Right forelimb (tissue), 1 donor: ENCODE data around the gene APBA3.
A peak's percentile ranks its signal among the peaks of the same experiment; 100 is the strongest.

ENCODE experiments used
- DNase-seq: peaks from one replicate; pipeline ENCODE4 v3.0.0-alpha.2; 2018

The APBA3 gene

DNA sequence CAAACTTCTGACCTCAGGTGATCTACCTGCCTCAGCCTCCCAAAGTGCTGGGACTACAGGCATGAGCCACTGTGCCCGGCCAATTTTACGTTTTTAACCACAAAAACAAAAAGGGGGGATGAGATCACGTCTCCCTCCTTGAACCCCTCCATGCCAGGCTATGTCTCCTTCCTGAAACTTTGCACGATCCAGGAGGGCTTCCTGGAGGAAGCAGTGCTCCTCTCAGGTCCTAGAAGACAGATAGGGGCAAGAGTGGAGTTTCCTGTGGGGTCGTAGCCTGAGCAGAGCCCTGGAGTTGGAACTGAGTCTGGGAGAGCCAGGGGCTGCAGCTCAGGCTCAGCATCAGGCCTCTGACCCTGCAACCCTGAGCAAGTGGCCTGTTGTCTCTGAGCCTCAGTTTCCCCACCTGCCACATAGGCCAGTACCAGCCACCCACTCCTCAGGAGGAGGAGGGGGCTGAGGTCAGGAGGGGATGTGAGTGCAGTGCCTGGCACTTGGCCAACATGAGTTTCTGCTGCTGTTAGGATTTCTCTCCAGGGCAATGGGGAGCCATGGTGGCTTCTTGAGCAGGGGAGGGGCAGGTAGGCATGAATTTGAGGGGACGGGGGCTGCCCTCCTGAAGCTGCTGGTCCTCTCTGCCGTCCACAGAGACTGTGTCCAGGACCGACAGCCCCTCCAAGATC lies 16.0 kb downstream of the APBA3 start:
- no peak for DNase-seq

- DNase-seq, result no peak
Observed at GRCh38 chr19:3743486-3743885, 18.0 kb downstream of the APBA3 start.

GRCh38 chr19:3740431-3740830 lies 21.1 kb downstream of the APBA3 start:
- DNase-seq, result no peak

- no peak for DNase-seq
Observed at GRCh38 chr19:3738477-3739220, 22.8 kb downstream of the APBA3 start.

GRCh38 chr19:3737487-3738205 lies 23.8 kb downstream of the APBA3 start:
- DNase-seq, result no peak

DNA sequence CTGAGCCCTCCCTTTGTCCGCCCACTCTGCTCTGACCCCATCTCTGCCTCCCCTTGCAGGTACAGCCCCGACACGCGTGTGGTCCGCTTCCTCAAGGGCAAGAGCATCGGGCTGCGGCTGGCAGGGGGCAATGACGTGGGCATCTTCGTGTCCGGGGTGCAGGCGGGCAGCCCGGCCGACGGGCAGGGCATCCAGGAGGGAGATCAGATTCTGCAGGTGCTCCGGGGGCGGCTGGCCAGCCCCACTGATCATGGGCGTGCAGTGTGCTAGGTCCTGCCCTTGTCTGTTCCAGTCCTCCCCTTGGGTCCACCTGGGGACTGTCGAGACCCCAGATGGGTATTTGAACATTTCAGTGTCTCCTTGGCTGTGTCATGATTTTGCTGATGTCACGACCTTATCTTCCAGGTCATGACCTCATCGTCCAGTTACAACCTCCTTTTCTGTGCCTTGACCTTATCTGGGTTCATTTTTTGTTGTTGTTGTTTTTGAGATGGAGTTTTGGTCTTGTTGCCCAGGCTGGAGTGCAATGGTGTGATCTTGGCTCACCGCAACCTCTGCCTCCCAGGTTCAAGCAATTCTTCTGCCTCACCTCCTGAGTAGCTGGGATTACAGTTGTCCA lies 25.3 kb downstream of the APBA3 start:
- DNase-seq, result no peak

DNA sequence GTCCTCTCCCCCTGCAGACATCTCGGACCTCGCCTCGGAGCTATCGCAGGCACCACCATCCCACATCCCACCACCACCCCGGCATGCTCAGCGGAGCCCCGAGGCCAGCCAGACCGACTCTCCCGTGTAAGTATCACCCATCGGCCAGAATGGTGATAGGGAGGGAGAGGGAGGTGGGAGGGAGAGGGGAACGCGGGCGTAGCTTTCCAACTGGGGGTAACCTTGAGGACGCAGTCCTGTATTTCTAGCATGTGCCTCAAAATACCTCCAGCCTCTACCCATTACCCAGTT lies 27.2 kb downstream of the APBA3 start:
- no peak for DNase-seq

DNA sequence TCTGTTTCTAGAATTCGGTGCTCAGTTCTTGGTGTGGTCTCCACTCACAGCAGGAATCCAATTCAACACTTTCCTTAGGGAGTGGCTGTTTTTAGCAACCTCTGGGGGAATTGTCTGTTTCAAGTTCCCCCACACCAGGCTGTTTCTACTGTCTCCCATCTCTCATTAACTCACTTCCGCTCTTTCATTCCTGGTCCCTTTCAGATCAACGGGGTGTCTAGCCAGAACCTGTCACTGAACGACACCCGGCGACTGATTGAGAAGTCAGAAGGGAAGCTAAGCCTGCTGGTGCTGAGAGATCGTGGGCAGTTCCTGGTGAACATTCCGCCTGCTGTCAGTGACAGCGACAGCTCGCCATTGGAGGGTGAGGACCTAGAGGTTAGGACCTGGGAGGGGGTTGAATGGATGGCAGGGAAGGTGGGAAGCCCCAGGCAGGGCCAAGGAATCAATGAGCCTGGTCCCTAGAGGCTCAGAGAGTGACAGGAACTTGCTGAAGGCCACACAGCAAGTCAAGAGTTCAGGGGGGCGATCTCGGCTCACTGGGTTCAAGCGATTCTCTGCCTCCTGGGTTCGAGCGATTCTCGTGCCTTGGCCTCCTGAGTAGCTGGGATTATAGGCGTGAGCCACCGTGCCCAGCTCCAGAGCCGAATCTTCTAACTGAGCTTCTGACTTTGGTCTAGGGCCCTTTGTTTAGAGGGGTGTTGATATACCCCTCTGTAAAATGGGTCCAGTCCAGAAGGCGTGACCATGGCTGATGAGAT lies 27.8 kb downstream of the APBA3 start:
- DNase-seq, result no peak

- no peak for DNase-seq
Observed at GRCh38 chr19:3732108-3732507, 29.4 kb downstream of the APBA3 start.

DNA sequence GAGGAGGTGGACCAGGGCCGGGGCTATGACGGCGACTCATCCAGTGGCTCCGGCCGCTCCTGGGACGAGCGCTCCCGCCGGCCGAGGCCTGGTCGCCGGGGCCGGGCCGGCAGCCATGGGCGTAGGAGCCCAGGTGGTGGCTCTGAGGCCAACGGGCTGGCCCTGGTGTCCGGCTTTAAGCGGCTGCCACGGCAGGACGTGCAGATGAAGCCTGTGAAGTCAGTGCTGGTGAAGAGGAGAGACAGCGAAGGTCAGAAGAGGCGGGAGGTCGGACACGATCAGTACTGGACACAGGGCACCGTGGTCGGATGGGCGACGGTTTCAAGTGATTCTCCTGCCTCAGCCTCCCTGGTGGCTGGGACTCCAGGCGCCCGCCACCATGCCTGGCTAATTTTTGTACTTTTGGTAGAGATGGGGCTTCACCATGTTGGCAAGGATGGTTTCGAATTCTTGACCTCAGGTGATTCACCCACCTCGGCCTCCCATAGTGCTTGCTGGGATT lies 31.0 kb downstream of the APBA3 start:
- no peak for DNase-seq

- DNase-seq, result no peak
Observed at GRCh38 chr19:3725640-3726310, 35.7 kb downstream of the APBA3 start.

- no peak for DNase-seq
Observed at GRCh38 chr19:3725121-3725520, 36.4 kb downstream of the APBA3 start.

DNA sequence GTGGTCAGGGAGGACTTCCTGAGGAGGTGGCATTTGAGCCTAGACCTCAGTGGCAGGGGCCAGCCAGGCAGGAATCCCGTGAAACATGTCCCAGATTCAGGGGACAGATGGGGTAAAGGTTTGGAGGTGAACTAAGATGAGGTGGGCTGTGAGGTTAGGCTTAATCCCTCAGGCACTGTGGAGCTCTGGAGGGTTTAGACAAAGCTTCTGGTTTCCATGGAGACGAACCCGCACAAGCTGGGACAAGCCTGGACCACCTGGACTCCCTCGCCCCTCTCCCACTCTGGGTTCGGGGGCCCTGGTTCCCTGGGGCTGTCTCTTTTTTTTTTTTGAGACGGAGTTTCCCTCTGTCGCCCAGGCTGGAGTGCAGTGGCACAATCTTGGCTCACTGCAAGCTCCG lies 37.6 kb downstream of the APBA3 start:
- DNase-seq, result no peak

DNA sequence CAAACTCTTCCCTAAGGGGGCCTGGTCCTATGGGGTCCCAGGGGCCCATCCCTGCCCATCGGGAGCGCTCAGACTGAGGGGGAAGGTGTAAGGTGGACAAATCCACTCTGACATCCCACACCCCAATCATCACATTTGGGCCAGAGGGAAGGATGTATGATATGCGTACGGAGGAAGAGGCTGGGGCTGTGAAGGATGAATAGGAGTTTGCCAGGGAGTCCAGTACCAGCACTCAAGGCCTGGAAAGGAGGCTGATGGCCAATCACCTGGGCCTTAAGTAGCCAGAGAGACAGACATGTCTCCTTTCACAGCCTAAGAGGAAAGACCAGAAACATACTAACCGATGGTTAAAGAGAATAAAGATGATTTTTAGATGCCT lies 38.4 kb downstream of the APBA3 start:
- DNase-seq, result no peak

GRCh38 chr19:3722443-3723109 lies 38.9 kb downstream of the APBA3 start:
- DNase-seq, result no peak

GRCh38 chr19:3721887-3722442 lies 39.5 kb downstream of the APBA3 start:
- no peak for DNase-seq

DNA sequence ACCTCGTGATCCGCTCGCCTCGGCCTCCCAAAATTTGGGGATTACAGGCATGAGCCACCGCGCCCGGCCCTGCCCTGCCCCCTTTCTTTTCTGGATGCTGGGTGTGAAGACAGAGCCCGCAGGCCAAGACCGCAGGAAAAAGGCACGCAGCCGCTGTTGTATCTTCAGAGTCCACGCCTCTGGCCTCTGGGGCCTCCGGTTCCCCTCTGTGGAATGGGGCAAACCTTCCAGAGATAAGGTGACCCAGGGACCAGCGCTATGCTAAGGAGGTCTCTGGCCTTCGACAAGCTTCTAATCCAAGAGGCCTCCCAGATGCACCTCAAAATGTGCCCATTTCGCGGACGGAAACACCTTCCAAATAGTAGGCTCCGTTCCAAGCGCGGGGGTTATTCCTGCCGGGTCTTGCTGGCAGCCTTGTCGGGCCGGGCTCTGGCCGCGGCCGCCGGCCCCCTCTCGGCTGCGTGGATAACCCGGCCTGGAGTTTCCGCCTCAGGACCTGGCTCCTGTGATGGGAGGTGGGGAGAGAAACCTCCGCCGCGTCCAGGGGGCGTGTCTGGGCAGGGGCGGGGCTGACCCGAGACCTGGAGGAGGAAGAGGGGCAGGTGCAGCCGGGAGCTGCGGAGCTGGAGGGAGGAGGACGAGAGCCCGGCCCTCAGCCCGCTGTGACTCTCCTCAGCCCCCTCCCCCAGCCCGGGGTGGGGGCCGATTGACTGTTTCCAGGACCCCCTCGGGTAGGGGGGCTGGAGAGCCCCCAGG lies 40.2 kb downstream of the APBA3 start:
- peak; percentile 84 for DNase-seq

DNA sequence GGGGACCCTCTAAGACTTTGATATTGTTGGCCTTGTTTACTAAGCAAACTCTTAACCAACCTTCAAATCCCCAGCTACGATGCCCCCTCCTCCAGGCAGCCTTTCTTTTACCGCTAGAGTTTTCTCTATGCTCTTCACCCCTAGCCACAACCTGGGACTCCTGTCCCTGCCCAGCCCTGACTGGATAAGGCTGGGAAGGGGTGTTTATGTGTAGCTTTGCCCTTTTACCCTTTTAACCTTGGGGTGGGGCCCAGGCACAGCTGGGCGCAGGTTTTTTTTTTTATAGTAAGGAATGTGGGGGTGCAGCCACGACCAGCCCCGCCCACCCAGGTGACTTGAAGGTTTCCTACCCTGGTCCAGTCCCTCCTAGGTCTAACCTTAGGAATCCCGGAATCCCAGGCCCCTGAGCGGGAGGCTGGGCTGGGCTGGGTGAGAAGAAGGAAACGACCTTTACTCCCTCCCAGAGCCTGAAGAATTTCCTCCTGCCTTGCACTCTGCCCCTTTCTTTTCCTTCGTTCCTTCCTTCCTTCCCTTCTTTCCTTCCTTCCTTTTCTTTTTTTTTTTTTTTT lies 41.1 kb downstream of the APBA3 start:
- DNase-seq, result no peak

DNA sequence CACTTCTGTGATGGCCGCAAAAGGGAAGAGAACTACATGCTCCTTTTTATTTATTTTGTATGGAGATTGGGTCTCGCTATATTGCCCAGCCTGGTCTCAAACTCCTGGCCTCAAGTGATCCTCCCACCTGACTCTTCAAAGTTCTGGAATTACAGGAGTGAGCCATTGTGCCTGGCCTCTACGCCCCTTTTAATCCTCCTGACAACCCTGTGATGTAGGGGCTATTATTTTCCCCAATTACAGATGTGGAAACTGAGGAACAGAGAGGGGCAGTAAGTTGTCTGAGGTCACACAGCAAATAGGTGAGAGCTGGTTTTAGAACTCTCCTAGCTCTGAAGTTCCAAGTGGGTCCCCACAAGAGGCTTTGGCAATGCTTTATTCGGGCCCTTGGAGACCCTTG lies 41.6 kb downstream of the APBA3 start:
- no peak for DNase-seq

- DNase-seq, result no peak
Observed at GRCh38 chr19:3716147-3716668, 45.3 kb downstream of the APBA3 start.
